PC-9 (cell line): Measurements from ENCODE around the gene PLET1. TPM values are rescaled to one million over a fixed set of nuclear protein-coding genes. Genes with fewer than 3 reads are reported as not detected.

Experiments used
- BruUV-seq: library from RNA; stranded (reverse); fragments of 400-500 nt; replicated peaks from 2 replicates; lab custom pipeline; 2021; lab: Mats Ljungman, UMichigan
- CTCF ChIA-PET: fragments of 300-600 bp; sonication (Branson Sonifier 250); formaldehyde crosslinking; loops from one replicate; lab custom pipeline; 2022; ENCODE audit warnings: antibody characterized with exemption; lab: Charles Lee
- POLR2A ChIA-PET: fragments of 300-600 bp; sonication (Branson Sonifier 250); formaldehyde crosslinking; loops from one replicate; lab custom pipeline; 2022; ENCODE audit warnings: antibody characterized with exemption; ENCODE audit not compliant: unreplicated experiment; lab: Charles Lee
- DNase-seq, 2 experiments: peaks; one replicate each; pipeline versions ENCODE4 v3.0.0 to v3.0.0-alpha.2; 2015 to 2022; ENCODE audit warnings: mixed read lengths in 1 of 2
- H2AFZ ChIP-seq: fragments of 200-600 bp; sonication (generic); 2 replicates; pipeline ENCODE4 v1.8.1; 2017; ENCODE audit warnings: antibody characterized with exemption
- H3F3A ChIP-seq: fragments of 200-600 bp; sonication (generic); 2 replicates; pipeline ENCODE4 v1.8.1; 2017; ENCODE audit warnings: antibody characterized with exemption, mild to moderate bottlenecking, low read depth; ENCODE audit not compliant: insufficient read depth
- H3K27ac ChIP-seq: fragments of 200-600 bp; sonication (generic); 2 replicates; pipeline ENCODE4 v1.6.1; 2016; ENCODE audit warnings: mixed run types
- H3K27me3 ChIP-seq: fragments of 200-600 bp; sonication (generic); 2 replicates; pipeline ENCODE4 v1.6.1; 2016; ENCODE audit warnings: low read depth, mixed run types; ENCODE audit not compliant: insufficient read depth
- H3K36me3 ChIP-seq: fragments of 200-600 bp; sonication (generic); 2 replicates; pipeline ENCODE4 v1.6.1; 2016; ENCODE audit warnings: low read depth, mixed run types
- H3K4me1 ChIP-seq: fragments of 200-600 bp; sonication (generic); replicated peaks from 2 replicates; pipeline ENCODE4 v1.6.1; 2016; ENCODE audit warnings: mixed run types; ENCODE audit not compliant: insufficient read depth
- H3K4me2 ChIP-seq: fragments of 200-600 bp; sonication (generic); 2 replicates; pipeline ENCODE4 v1.6.1; 2017; ENCODE audit warnings: mixed run types
- H3K4me3 ChIP-seq: fragments of 200-600 bp; sonication (generic); 2 replicates; pipeline ENCODE4 v1.6.1; 2016; ENCODE audit warnings: mixed run types
- H3K79me2 ChIP-seq: fragments of 200-600 bp; sonication (generic); 2 replicates; pipeline ENCODE4 v1.6.1; 2017; ENCODE audit warnings: low read depth, mixed run types
- H3K9me2 ChIP-seq: fragments of 200-600 bp; sonication (generic); 2 replicates; pipeline ENCODE4 v1.8.1; 2017; ENCODE audit warnings: mild to moderate bottlenecking; ENCODE audit not compliant: insufficient read depth
- H3K9me3 ChIP-seq: fragments of 200-600 bp; sonication (generic); 2 replicates; pipeline ENCODE4 v1.8.1; 2016; ENCODE audit warnings: low read depth; ENCODE audit not compliant: insufficient read depth
- H4K20me1 ChIP-seq: fragments of 200-600 bp; sonication (generic); 2 replicates; pipeline ENCODE4 v1.8.1; 2017; ENCODE audit not compliant: insufficient read depth
- CTCF ChIP-seq: fragments of 200-600 bp; sonication (generic); conservative IDR thresholded peaks from 2 replicates; pipeline ENCODE4 v1.6.1; 2017; ENCODE audit warnings: mixed run types, antibody characterized with exemption, mild to moderate bottlenecking, moderate library complexity
- EZH2 ChIP-seq: fragments of 200-600 bp; sonication (generic); IDR thresholded peaks from 2 replicates; pipeline ENCODE4 v1.8.0; 2017; ENCODE audit warnings: antibody characterized with exemption, low read depth
- intact Hi-C: fragments of 100-400 bp; cut with micrococcal nuclease; formaldehyde crosslinking; loops from one replicate; pipeline ENCODE4 v1.10.0; 2022; ENCODE audit not compliant: unreplicated experiment
- total RNA-seq: library from RNA; stranded (reverse); gene quantifications from 2 replicates; pipeline ENCODE4 v1.2.3, GENCODE V29; 2021

PLET1 gene
- total RNA-seq, 1 experiment from 2014 or later = not detected

DNA sequence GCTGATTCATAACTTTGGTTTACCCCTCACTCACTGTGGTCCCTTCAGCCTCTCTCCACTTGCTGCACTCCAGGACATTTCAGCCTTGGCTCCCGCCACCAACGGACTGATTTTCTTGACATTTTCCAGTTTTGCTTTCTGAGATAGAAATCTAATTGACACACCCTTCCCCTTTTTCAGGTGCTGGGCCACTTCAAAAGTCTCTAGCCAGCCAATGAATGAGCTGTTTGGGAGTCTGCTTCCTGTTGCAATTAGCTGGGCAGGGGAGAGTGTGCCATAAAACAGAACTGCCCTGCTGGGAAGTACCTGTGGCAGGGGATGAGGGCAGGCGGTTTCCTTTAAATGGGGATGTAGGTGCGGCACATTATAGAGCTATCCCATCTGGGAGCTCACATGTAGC lies 21.1 kb upstream of the PLET1 start:
- no peak overlapping the region for H3K27ac ChIP-seq
- ChIA-PET CTCF (interaction anchor here (0.6 kb wide), 1 partner anchor 298 kb away, joined by 5 read pairs; no protein-coding TSS in a partner anchor), POLR2A (no interaction called here)

GRCh38 chr11:112280268-112281126 lies 19.8 kb upstream of the PLET1 start:
- H3K79me2 ChIP-seq = no peaks in the 10 kb centered on the region
- ChIA-PET CTCF (interaction anchor here (0.6 to 1.7 kb wide), 12 partner anchors 8 to 435 kb away, joined by 3 to 26 read pairs (median 7); no protein-coding TSS in a partner anchor), POLR2A (interaction anchor here (0.6 kb wide), 1 partner anchor 676 kb away, joined by 3 read pairs; no protein-coding TSS in a partner anchor)
- peak overlapping the region; percentile 52 for H2AFZ ChIP-seq
- no peaks in the 10 kb centered on the region for H3F3A ChIP-seq
- H3K36me3 ChIP-seq = no peaks in the 10 kb centered on the region
- H3K4me1 ChIP-seq = peaks cover 15% of the 10 kb centered on the region
- H3K27ac ChIP-seq = no peak overlapping the region
- TF ChIP-seq EZH2 (no peak), CTCF (peak; percentile 81)
- H3K9me3 ChIP-seq = no peaks in the 10 kb centered on the region
- no TSS peak for BruUV-seq
- no peaks in the 10 kb centered on the region for H3K27me3 ChIP-seq
- DNase-seq = peak; percentile 54 to 73
- H4K20me1 ChIP-seq = no peaks in the 10 kb centered on the region
- intact Hi-C loops = loop anchor here (1.0 to 2.0 kb wide), 6 partner anchors 54 to 678 kb away; partner anchors contain the start of genes CFAP68, FDXACB1, PTS and SIK2
- peak overlapping the region; percentile 34 for H3K4me3 ChIP-seq
- no peaks in the 10 kb centered on the region for H3K9me2 ChIP-seq
- H3K4me2 ChIP-seq = peak overlapping the region; percentile 72

More for the DNA sequence above, 21.1 kb upstream of the PLET1 start:
- intact Hi-C loops = loop anchor here (2.0 kb wide), 3 partner anchors 55 to 679 kb away; partner anchors contain the start of genes PTS and SIK2
- H3K27me3 ChIP-seq = no peaks in the 10 kb centered on the region
- no peaks in the 10 kb centered on the region for H3K36me3 ChIP-seq
- no peaks in the 10 kb centered on the region for H4K20me1 ChIP-seq
- TF ChIP-seq CTCF (no peak), EZH2 (no peak)
- H3K4me2 ChIP-seq = no peak overlapping the region
- H2AFZ ChIP-seq = no peak overlapping the region
- DNase-seq = no peak
- no peak overlapping the region for H3K4me3 ChIP-seq
- no peaks in the 10 kb centered on the region for H3K9me2 ChIP-seq
- no peaks in the 10 kb centered on the region for H3K9me3 ChIP-seq
- H3K79me2 ChIP-seq = no peaks in the 10 kb centered on the region
- H3K4me1 ChIP-seq = peaks cover 15% of the 10 kb centered on the region
- H3F3A ChIP-seq = no peaks in the 10 kb centered on the region
- BruUV-seq = no TSS peak

- no peaks in the 10 kb centered on the region for H3K9me3 ChIP-seq
- peak in 1 of 2 experiments; percentile 56 for DNase-seq
- peak overlapping the region; percentile 72 for H3K4me2 ChIP-seq
- no TSS peak for BruUV-seq
- no peaks in the 10 kb centered on the region for H3F3A ChIP-seq
- peak overlapping the region; percentile 52; the same call in 1 of the 2 replicates for H2AFZ ChIP-seq
- H3K36me3 ChIP-seq = no peaks in the 10 kb centered on the region
- no peaks in the 10 kb centered on the region for H3K27me3 ChIP-seq
- no peaks in the 10 kb centered on the region for H4K20me1 ChIP-seq
- intact Hi-C loops = loop anchor here (1.0 to 2.0 kb wide), 6 partner anchors 53 to 677 kb away; partner anchors contain the start of genes CFAP68, FDXACB1, PTS and SIK2
- peaks cover 15% of the 10 kb centered on the region for H3K4me1 ChIP-seq
- ChIA-PET POLR2A (no interaction called here), CTCF (interaction anchor here (0.8 to 1.7 kb wide), 8 partner anchors 9 to 434 kb away, joined by 3 to 26 read pairs (median 7); no protein-coding TSS in a partner anchor)
- H3K79me2 ChIP-seq = no peaks in the 10 kb centered on the region
- no peaks in the 10 kb centered on the region for H3K9me2 ChIP-seq
- TF ChIP-seq EZH2 (no peak), CTCF (peak; percentile 87)
- no peak overlapping the region for H3K27ac ChIP-seq
- H3K4me3 ChIP-seq = peak overlapping the region; percentile 34
Measured at GRCh38 chr11:112279901-112280267, 19.2 kb upstream of the PLET1 start.
